Measurements from ENCODE around the gene SPP2. TPM values are rescaled to one million over a fixed set of nuclear protein-coding genes. Genes with fewer than 3 reads are reported as not detected.

SPP2 gene
- total and polyA plus RNA-seq, 5 donors from 2014 or later, result not detected

DNA sequence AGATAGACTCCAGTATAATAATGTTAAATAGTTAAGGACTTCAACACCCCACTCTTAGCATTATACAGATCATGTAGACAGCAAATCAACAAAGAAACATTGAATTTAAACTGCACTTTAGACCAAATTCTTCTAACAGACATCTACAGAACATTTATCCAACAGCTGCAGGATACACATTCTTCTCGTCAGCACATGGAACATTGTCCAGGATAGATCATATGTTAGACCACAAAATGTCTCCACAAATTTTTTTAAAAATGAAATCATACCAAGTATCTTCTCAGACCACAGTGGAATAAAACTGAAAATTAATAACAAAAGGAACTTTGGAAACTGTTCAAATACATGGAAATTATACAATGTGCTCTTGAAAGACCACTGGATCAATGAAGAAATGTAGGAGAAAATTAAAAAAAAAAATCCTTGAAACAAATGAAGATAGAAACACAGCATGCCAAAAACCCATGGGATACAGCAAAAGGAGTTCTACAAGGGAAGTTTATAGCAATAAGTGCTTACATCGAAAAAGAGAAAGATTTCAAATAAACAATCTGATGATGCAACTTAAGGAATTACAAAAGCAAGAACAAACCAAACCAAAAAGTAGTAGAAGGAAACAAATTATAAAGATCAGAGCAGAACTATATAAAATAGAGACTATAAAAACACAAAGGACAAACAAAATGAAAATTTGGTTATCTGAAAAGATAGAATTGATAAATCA, 12.3 kb upstream of the SPP2 start:
- Mint-ChIP-seq H3K9me3 (peaks cover 1 to 19% (median 10%) of the 10 kb centered on the region in 7 donors), H3K36me3 (no peaks in the 10 kb centered on the region), H3K27me3 (peaks cover 43% of the 10 kb centered on the region), H3K27ac (no peak overlapping the region), H3K4me3 (no peak overlapping the region), H3K4me1 (peaks cover 0 to 3% (median 1%) of the 10 kb centered on the region in 4 donors)
- Histone ChIP-seq H3K27ac (ENCODE audit: insufficient read depth, low read length, poor library complexity, severe bottlenecking) (no peak overlapping the region), H3K27me3 (ENCODE audit: control insufficient read depth, insufficient read depth, low read length) (peaks cover 25% of the 10 kb centered on the region), H3K4me3 (ENCODE audit: low read depth, low read length) (no peak overlapping the region), H3K9me3 (ENCODE audit: control insufficient read depth in 2 of 2, low read length in 2 of 2) (peaks cover 22 to 25% of the 10 kb centered on the region in 2 experiments), H3K4me1 (ENCODE audit: control insufficient read depth, insufficient read depth, low read length, poor library complexity, severe bottlenecking) (no peaks in the 10 kb centered on the region), H3K36me3 (ENCODE audit: control insufficient read depth, insufficient read depth, low read length) (no peaks in the 10 kb centered on the region)
- DNase-seq (no peak), ATAC-seq (ENCODE audit: low read depth in 2 of 2) (no peak)

DNA sequence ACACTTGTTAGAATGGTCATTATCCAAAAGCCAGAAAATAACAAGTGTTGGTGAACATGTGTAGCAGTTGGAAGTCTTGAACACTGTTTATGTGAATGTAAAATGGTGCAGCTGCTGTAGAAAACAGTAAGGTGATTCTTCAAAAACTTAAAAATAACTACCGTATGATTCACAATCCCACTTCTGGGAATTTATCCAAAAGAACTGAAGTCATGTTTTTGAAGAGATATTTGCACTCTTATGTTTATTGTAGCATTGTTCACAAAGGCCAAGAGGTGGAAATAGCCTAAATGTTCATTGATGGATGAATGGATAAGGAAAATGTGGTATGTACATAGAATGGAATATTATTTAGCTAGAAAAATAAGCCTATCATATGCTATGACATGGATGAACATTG, 6.3 kb upstream of the SPP2 start:
- DNase-seq (no peak), ATAC-seq (ENCODE audit: low read depth in 2 of 2) (no peak)
- Mint-ChIP-seq H3K27me3 (peaks cover 39% of the 10 kb centered on the region), H3K9me3 (peaks cover 0 to 2% (median 0%) of the 10 kb centered on the region in 7 donors), H3K36me3 (no peaks in the 10 kb centered on the region), H3K4me3 (no peak overlapping the region), H3K27ac (no peak overlapping the region), H3K4me1 (no peaks in the 10 kb centered on the region)
- Histone ChIP-seq H3K27me3 (ENCODE audit: control insufficient read depth, insufficient read depth, low read length) (peaks cover 7% of the 10 kb centered on the region), H3K4me1 (ENCODE audit: control insufficient read depth, insufficient read depth, low read length, poor library complexity, severe bottlenecking) (no peaks in the 10 kb centered on the region), H3K36me3 (ENCODE audit: control insufficient read depth, insufficient read depth, low read length) (no peaks in the 10 kb centered on the region), H3K9me3 (ENCODE audit: control insufficient read depth in 2 of 2, low read length in 2 of 2) (no peaks in the 10 kb centered on the region), H3K27ac (ENCODE audit: insufficient read depth, low read length, poor library complexity, severe bottlenecking) (no peak overlapping the region), H3K4me3 (ENCODE audit: low read depth, low read length) (no peak overlapping the region)

DNA sequence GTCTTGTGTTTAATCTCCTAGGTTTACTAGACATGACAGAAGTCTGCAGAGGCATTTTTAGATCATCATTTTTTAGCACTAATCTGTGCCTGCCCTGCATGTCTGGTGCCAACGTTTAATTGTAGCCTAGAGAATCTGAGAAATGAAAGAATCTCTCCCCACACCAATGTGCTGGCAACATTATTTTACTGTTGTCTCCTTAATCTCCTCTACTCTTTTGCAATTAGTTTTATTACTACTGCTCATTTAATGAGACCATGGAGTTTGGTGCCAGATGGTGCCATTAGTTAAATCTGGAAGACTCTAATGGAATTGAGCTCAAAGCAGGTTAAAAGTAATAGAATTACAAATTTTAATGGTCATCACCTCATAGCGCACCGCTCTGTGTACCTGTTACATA, 4.0 kb upstream of the SPP2 start:
- H3K27me3 ChIP-seq (ENCODE audit: control insufficient read depth, insufficient read depth, low read length), result peaks cover 5% of the 10 kb centered on the region
- peaks cover 32% of the 10 kb centered on the region for H3K27me3 Mint-ChIP-seq
- no peak for ATAC-seq (ENCODE audit: low read depth in 2 of 2)
- no peaks in the 10 kb centered on the region for H3K4me1 ChIP-seq (ENCODE audit: control insufficient read depth, insufficient read depth, low read length, poor library complexity, severe bottlenecking)
- no peaks in the 10 kb centered on the region for H3K9me3 ChIP-seq (ENCODE audit: control insufficient read depth in 2 of 2, low read length in 2 of 2)
- no peak overlapping the region for H3K27ac Mint-ChIP-seq
- H3K27ac ChIP-seq (ENCODE audit: insufficient read depth, low read length, poor library complexity, severe bottlenecking), result no peak overlapping the region
- no peak for DNase-seq
- peaks cover 0 to 3% (median 0%) of the 10 kb centered on the region in 7 donors for H3K9me3 Mint-ChIP-seq
- H3K4me1 Mint-ChIP-seq, result no peaks in the 10 kb centered on the region
- H3K4me3 ChIP-seq (ENCODE audit: low read depth, low read length), result no peak overlapping the region
- no peak overlapping the region for H3K4me3 Mint-ChIP-seq
- no peaks in the 10 kb centered on the region for H3K36me3 Mint-ChIP-seq
- no peaks in the 10 kb centered on the region for H3K36me3 ChIP-seq (ENCODE audit: control insufficient read depth, insufficient read depth, low read length)

DNA sequence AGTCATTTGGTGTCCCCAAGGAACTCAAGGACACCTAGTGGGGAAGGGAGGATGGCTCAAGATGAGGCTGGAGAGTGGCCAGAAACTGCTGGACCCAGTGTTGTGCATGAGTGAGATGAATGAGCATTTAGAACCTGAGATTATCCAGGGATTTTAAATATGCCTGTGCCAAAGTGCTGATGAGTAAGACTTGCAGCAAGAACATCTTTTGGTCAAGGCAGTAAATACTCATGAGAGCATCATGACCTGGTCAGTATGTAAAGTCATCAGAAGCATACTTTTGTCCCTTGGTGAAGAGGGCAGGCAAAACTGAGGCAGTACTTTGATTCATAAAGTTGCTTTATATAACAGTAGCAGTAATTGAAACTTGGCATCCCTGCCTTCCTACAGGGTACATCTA, 3.1 kb upstream of the SPP2 start:
- no peak for ATAC-seq (ENCODE audit: low read depth in 2 of 2)
- Mint-ChIP-seq H3K36me3 (no peaks in the 10 kb centered on the region), H3K27me3 (peaks cover 33% of the 10 kb centered on the region), H3K27ac (no peak overlapping the region), H3K4me1 (no peaks in the 10 kb centered on the region), H3K4me3 (no peak overlapping the region), H3K9me3 (peaks cover 0 to 3% (median 0%) of the 10 kb centered on the region in 7 donors)
- Histone ChIP-seq H3K9me3 (ENCODE audit: control insufficient read depth in 2 of 2, low read length in 2 of 2) (no peaks in the 10 kb centered on the region), H3K27ac (ENCODE audit: insufficient read depth, low read length, poor library complexity, severe bottlenecking) (no peak overlapping the region), H3K4me1 (ENCODE audit: control insufficient read depth, insufficient read depth, low read length, poor library complexity, severe bottlenecking) (no peaks in the 10 kb centered on the region), H3K36me3 (ENCODE audit: control insufficient read depth, insufficient read depth, low read length) (no peaks in the 10 kb centered on the region), H3K4me3 (ENCODE audit: low read depth, low read length) (no peak overlapping the region), H3K27me3 (ENCODE audit: control insufficient read depth, insufficient read depth, low read length) (peaks cover 9% of the 10 kb centered on the region)
- DNase-seq, result no peak

DNA sequence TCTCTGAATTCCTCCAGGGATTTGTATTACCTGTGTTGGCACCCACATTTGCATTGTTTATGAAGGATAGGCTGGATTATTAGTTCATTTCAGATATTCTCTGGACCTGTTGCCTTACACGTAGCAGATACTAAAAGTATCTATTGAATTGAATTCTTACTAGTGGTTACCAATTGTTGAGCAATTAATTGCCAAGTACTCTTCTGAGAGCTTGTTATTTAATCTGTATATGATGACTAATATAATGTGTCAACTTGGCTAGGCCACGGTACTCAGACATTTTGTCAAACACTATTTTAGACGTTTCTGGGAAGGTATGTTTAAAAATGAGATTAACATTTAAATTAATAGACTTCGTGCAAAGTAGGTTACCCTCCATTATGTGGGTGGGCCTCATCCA, 2.5 kb upstream of the SPP2 start:
- DNase-seq (no peak), ATAC-seq (ENCODE audit: low read depth in 2 of 2) (no peak)
- H3K36me3 Mint-ChIP-seq, result no peaks in the 10 kb centered on the region
- no peaks in the 10 kb centered on the region for H3K4me1 ChIP-seq (ENCODE audit: control insufficient read depth, insufficient read depth, low read length, poor library complexity, severe bottlenecking)
- H3K27me3 ChIP-seq (ENCODE audit: control insufficient read depth, insufficient read depth, low read length), result peaks cover 11% of the 10 kb centered on the region
- no peak overlapping the region for H3K27ac ChIP-seq (ENCODE audit: insufficient read depth, low read length, poor library complexity, severe bottlenecking)
- no peaks in the 10 kb centered on the region for H3K9me3 ChIP-seq (ENCODE audit: control insufficient read depth in 2 of 2, low read length in 2 of 2)
- no peaks in the 10 kb centered on the region for H3K4me1 Mint-ChIP-seq
- no peak overlapping the region for H3K4me3 Mint-ChIP-seq
- H3K36me3 ChIP-seq (ENCODE audit: control insufficient read depth, insufficient read depth, low read length), result no peaks in the 10 kb centered on the region
- no peak overlapping the region for H3K4me3 ChIP-seq (ENCODE audit: low read depth, low read length)
- no peak overlapping the region for H3K27ac Mint-ChIP-seq
- H3K9me3 Mint-ChIP-seq, result peaks cover 0 to 3% (median 0%) of the 10 kb centered on the region in 7 donors
- peaks cover 33% of the 10 kb centered on the region for H3K27me3 Mint-ChIP-seq

DNA sequence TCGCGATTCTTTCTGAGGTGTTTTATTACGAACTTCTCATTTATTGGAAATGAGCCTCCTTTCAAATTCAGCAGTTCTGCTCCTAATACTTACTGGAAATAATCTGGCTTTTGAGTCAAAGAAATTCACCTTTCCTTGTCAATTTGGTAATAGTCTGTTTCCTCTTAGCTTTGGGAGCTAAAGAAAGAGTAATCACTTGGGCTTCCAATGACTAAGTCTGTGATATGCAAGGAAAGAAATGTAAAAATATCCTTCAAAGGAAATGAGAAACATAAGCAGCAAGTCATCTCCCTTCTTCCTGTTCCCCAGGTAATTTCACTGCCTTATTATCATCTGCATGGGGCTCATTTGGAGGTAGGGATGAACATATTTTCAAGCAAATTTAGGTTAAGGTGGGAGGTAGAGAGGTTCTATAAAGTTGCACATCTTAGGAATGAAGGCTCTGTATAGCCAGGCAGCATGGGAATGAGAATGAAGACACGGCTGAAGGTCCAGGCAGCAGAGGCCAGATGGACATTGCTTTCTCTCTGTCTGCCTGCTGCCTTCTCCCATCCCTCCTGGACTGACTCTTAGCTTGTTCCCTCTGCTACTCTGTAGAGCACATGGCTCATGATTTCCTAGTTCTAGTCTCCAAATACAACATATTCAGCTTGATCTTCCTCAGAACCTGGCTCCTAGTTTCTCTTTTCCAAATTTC, 1.0 kb downstream of the SPP2 start:
- H3K4me1 ChIP-seq (ENCODE audit: control insufficient read depth, insufficient read depth, low read length, poor library complexity, severe bottlenecking), result no peaks in the 10 kb centered on the region
- no peak for ATAC-seq (ENCODE audit: low read depth in 2 of 2)
- H3K27me3 Mint-ChIP-seq, result peaks cover 28% of the 10 kb centered on the region
- peaks cover 13% of the 10 kb centered on the region for H3K27me3 ChIP-seq (ENCODE audit: control insufficient read depth, insufficient read depth, low read length)
- H3K27ac Mint-ChIP-seq, result no peak overlapping the region
- H3K36me3 Mint-ChIP-seq, result no peaks in the 10 kb centered on the region
- H3K9me3 ChIP-seq (ENCODE audit: control insufficient read depth in 2 of 2, low read length in 2 of 2), result no peaks in the 10 kb centered on the region
- H3K4me1 Mint-ChIP-seq, result no peaks in the 10 kb centered on the region
- no peak overlapping the region for H3K4me3 ChIP-seq (ENCODE audit: low read depth, low read length)
- peaks cover 0 to 5% (median 0%) of the 10 kb centered on the region in 7 donors for H3K9me3 Mint-ChIP-seq
- no peak overlapping the region for H3K4me3 Mint-ChIP-seq
- DNase-seq, result no peak
- H3K36me3 ChIP-seq (ENCODE audit: control insufficient read depth, insufficient read depth, low read length), result no peaks in the 10 kb centered on the region
- no peak overlapping the region for H3K27ac ChIP-seq (ENCODE audit: insufficient read depth, low read length, poor library complexity, severe bottlenecking)

DNA sequence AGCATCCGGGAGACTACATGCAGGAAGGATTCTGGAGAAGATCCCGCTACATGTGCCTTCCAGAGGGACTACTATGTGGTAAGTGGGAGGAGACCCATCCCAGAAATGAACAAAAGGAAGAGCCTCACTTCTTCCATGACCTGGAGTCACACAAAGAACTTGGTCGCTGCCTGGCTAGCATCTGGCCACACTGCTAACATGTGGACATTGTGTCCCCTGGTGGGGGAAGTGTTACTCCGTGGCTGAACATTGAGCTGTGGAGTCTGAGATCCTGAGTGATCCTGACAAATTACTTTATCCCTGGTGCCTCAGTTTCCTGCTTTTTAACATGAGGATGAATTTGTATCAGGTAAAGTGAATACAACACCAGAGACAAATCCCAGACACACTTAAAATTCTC, 8.4 kb downstream of the SPP2 start:
- DNase-seq (no peak), ATAC-seq (ENCODE audit: low read depth in 2 of 2) (no peak)
- H3K27ac Mint-ChIP-seq, result peak overlapping the region in 1 of 3 donors; percentile 20
- peaks cover 0 to 2% (median 0%) of the 10 kb centered on the region in 7 donors for H3K9me3 Mint-ChIP-seq
- no peaks in the 10 kb centered on the region for H3K9me3 ChIP-seq (ENCODE audit: control insufficient read depth in 2 of 2, low read length in 2 of 2)
- no peaks in the 10 kb centered on the region for H3K36me3 Mint-ChIP-seq
- no peak overlapping the region for H3K27ac ChIP-seq (ENCODE audit: insufficient read depth, low read length, poor library complexity, severe bottlenecking)
- H3K4me3 ChIP-seq (ENCODE audit: low read depth, low read length), result no peak overlapping the region
- H3K27me3 ChIP-seq (ENCODE audit: control insufficient read depth, insufficient read depth, low read length), result peaks cover 7% of the 10 kb centered on the region
- no peaks in the 10 kb centered on the region for H3K4me1 ChIP-seq (ENCODE audit: control insufficient read depth, insufficient read depth, low read length, poor library complexity, severe bottlenecking)
- H3K4me3 Mint-ChIP-seq, result no peak overlapping the region
- peaks cover 0 to 4% (median 0%) of the 10 kb centered on the region in 4 donors for H3K4me1 Mint-ChIP-seq
- H3K36me3 ChIP-seq (ENCODE audit: control insufficient read depth, insufficient read depth, low read length), result no peaks in the 10 kb centered on the region
- H3K27me3 Mint-ChIP-seq, result peaks cover 34% of the 10 kb centered on the region

Data from CD4-positive, CD25-positive, alpha-beta regulatory T cell (primary cell).